NCI-H187 treated with DMSO at 0.1 percent for 48 hours (cell line): ENCODE data around the gene LRCOL1.

ENCODE experiments used
- DNase-seq: peaks from one replicate; lab custom pipeline; 2025; lab: John Stamatoyannopoulos, UW

The LRCOL1 gene

GRCh38 chr12:132619071-132619385, 8.6 kb upstream of the LRCOL1 start:
- DNase-seq = no peak

- no peak for DNase-seq
Measured at GRCh38 chr12:132618683-132619043, 8.3 kb upstream of the LRCOL1 start, which contains the start of gene P2RX2. TSS of gene P2RX2 (plus strand) at chr12:132618776. CDS start at chr12:132618817, 41 bp downstream.

GRCh38 chr12:132617822-132618682, 7.7 kb upstream of the LRCOL1 start:
- no peak for DNase-seq

GRCh38 chr12:132617135-132617701, 6.8 kb upstream of the LRCOL1 start:
- no peak for DNase-seq

GRCh38 chr12:132615579-132616038, 5.2 kb upstream of the LRCOL1 start:
- no peak for DNase-seq

GRCh38 chr12:132614861-132615578, 4.6 kb upstream of the LRCOL1 start:
- DNase-seq = peak; percentile 65

- DNase-seq = no peak
Measured at GRCh38 chr12:132614029-132614428, 3.6 kb upstream of the LRCOL1 start.

- DNase-seq = no peak
Measured at GRCh38 chr12:132611620-132612019, 1.2 kb upstream of the LRCOL1 start.

GRCh38 chr12:132610866-132611602, 652 bp upstream of the LRCOL1 start:
- no peak for DNase-seq

- no peak for DNase-seq
Measured at GRCh38 chr12:132608231-132609171, 1.9 kb downstream of the LRCOL1 start.

- DNase-seq = no peak
Measured at GRCh38 chr12:132606927-132607326, 3.5 kb downstream of the LRCOL1 start.

GRCh38 chr12:132606466-132606865, 3.9 kb downstream of the LRCOL1 start:
- no peak for DNase-seq

GRCh38 chr12:132605892-132606291, 4.5 kb downstream of the LRCOL1 start:
- no peak for DNase-seq

- DNase-seq = no peak
Measured at GRCh38 chr12:132604668-132605441, 5.5 kb downstream of the LRCOL1 start.

- DNase-seq = no peak
Measured at GRCh38 chr12:132604151-132604618, 6.2 kb downstream of the LRCOL1 start.

GRCh38 chr12:132603240-132604150, 6.9 kb downstream of the LRCOL1 start:
- DNase-seq = no peak

- DNase-seq = no peak
Measured at GRCh38 chr12:132602572-132603239, 7.7 kb downstream of the LRCOL1 start.

GRCh38 chr12:132601171-132601883, 9.1 kb downstream of the LRCOL1 start:
- DNase-seq = no peak
